H9 (cell line): ENCODE results near the gene RUNX2. TPM values are rescaled to one million over a fixed set of nuclear protein-coding genes. Genes with fewer than 3 reads are reported as not detected.
A peak's percentile ranks its signal among the peaks of the same experiment; 100 is the strongest.

Experiments
- DNase-seq: peaks from one replicate; pipeline ENCODE4 v3.0.0-alpha.2; 2017
- H2AFZ ChIP-seq: one replicate; pipeline ENCODE4 v1.6.1; 2013; ENCODE audit warnings: mild to moderate bottlenecking, low read length, control low read depth, moderate library complexity
- H2AK5ac ChIP-seq: 2 replicates; pipeline ENCODE4 v1.6.1; 2013; ENCODE audit warnings: low read length, control low read depth, mixed read lengths; ENCODE audit not compliant: insufficient read length
- H2BK120ac ChIP-seq: one replicate; pipeline ENCODE4 v1.6.1; 2013; ENCODE audit warnings: low read depth, mild to moderate bottlenecking, low read length, control low read depth, inconsistent platforms; ENCODE audit not compliant: poor library complexity, severe bottlenecking
- H2BK12ac ChIP-seq: 2 replicates; pipeline ENCODE4 v1.6.1; 2013; ENCODE audit warnings: low read length, control low read depth, mixed read lengths, low read depth; ENCODE audit not compliant: insufficient read length
- H2BK15ac ChIP-seq: 2 replicates; pipeline ENCODE4 v1.6.1; 2013; ENCODE audit warnings: low read depth, low read length, control low read depth
- H2BK20ac ChIP-seq: one replicate; pipeline ENCODE4 v1.6.1; 2013; ENCODE audit warnings: low read depth, mild to moderate bottlenecking, low read length, control low read depth, inconsistent platforms; ENCODE audit not compliant: poor library complexity, severe bottlenecking
- H2BK5ac ChIP-seq: 2 replicates; pipeline ENCODE4 v1.6.1; 2013; ENCODE audit warnings: low read length, control low read depth, mixed read lengths; ENCODE audit not compliant: insufficient read length
- H3K14ac ChIP-seq: 2 replicates; pipeline ENCODE4 v1.6.1; 2013; ENCODE audit warnings: low read length, control low read depth; ENCODE audit not compliant: insufficient read depth
- H3K18ac ChIP-seq: 2 replicates; pipeline ENCODE4 v1.6.1; 2013; ENCODE audit warnings: low read depth, mild to moderate bottlenecking, mixed read lengths, low read length, control low read depth; ENCODE audit not compliant: insufficient read length
- H3K23ac ChIP-seq: 2 replicates; pipeline ENCODE4 v1.6.1; 2013; ENCODE audit warnings: low read length, control low read depth, mixed read lengths, low read depth; ENCODE audit not compliant: insufficient read length
- H3K23me2 ChIP-seq: 2 replicates; pipeline ENCODE4 v1.6.1; 2013; ENCODE audit warnings: low read depth, mild to moderate bottlenecking, mixed read lengths, low read length, control low read depth; ENCODE audit not compliant: insufficient read length, poor library complexity, severe bottlenecking
- H3K27ac ChIP-seq: 2 replicates; pipeline ENCODE4 v1.5.1; 2013; ENCODE audit warnings: low read length, control low read depth, mixed read lengths, low read depth; ENCODE audit not compliant: insufficient read length
- H3K27me3 ChIP-seq: 2 replicates; pipeline ENCODE4 v1.6.1; 2013; ENCODE audit warnings: low read length, control low read depth, inconsistent platforms; ENCODE audit not compliant: insufficient read depth
- H3K4ac ChIP-seq: 2 replicates; pipeline ENCODE4 v1.6.1; 2013; ENCODE audit warnings: low read depth, mild to moderate bottlenecking, control low read depth, inconsistent platforms, low read length, moderate library complexity
- H3K4me1 ChIP-seq: 2 replicates; pipeline ENCODE4 v1.6.1; 2013; ENCODE audit warnings: low read length, control low read depth, inconsistent platforms; ENCODE audit not compliant: insufficient read depth
- H3K4me2 ChIP-seq: 2 replicates; pipeline ENCODE4 v1.6.1; 2013; ENCODE audit warnings: low read length, control low read depth, mixed read lengths; ENCODE audit not compliant: insufficient read length, insufficient read depth
- H3K56ac ChIP-seq: 2 replicates; pipeline ENCODE4 v1.6.1; 2013; ENCODE audit warnings: low read depth, mild to moderate bottlenecking, mixed read lengths, low read length, control low read depth; ENCODE audit not compliant: insufficient read length
- H3K79me1 ChIP-seq: 2 replicates; pipeline ENCODE4 v1.6.1; 2013; ENCODE audit warnings: low read depth, mild to moderate bottlenecking, moderate library complexity, low read length, control low read depth, inconsistent platforms; ENCODE audit not compliant: insufficient read depth, poor library complexity, severe bottlenecking
- H3K79me2 ChIP-seq: 2 replicates; pipeline ENCODE4 v1.6.1; 2013; ENCODE audit warnings: low read length, control low read depth, inconsistent platforms; ENCODE audit not compliant: insufficient read depth
- H3K9ac ChIP-seq: 2 replicates; pipeline ENCODE4 v1.6.1; 2013; ENCODE audit warnings: low read length, control low read depth, mixed read lengths; ENCODE audit not compliant: insufficient read length; ENCODE audit errors: extremely low read depth
- H3K9me3 ChIP-seq: one replicate; pipeline ENCODE4 v1.6.1; 2013; ENCODE audit warnings: low read depth, low read length, inconsistent platforms; ENCODE audit not compliant: control insufficient read depth
- H3T11ph ChIP-seq: one replicate; pipeline ENCODE4 v1.6.1; 2013; ENCODE audit warnings: mild to moderate bottlenecking, low read length, control low read depth, inconsistent platforms
- H4K20me1 ChIP-seq: one replicate; pipeline ENCODE4 v1.6.1; 2013; ENCODE audit not compliant: control insufficient read depth, insufficient read length, insufficient read depth
- H4K5ac ChIP-seq: 2 replicates; pipeline ENCODE4 v1.6.1; 2013; ENCODE audit warnings: low read depth, mild to moderate bottlenecking, mixed read lengths, low read length, control low read depth; ENCODE audit not compliant: insufficient read length
- H4K8ac ChIP-seq: replicated peaks from 2 replicates; pipeline ENCODE4 v1.6.1; 2013; ENCODE audit warnings: low read length, control low read depth, mixed read lengths, low read depth; ENCODE audit not compliant: insufficient read length
- H4K91ac ChIP-seq: 2 replicates; pipeline ENCODE4 v1.6.1; 2013; ENCODE audit warnings: low read depth, mild to moderate bottlenecking, moderate library complexity, mixed read lengths, low read length, control low read depth; ENCODE audit not compliant: insufficient read length
- H3K27ac Mint-ChIP-seq, 3 experiments: 2 replicates in 2 of 3; 3 replicates in 1 of 3; pipeline ENCODE4 v1.8.0; 2020 to 2021; ENCODE audit warnings: mixed read lengths in 3 of 3, mild to moderate bottlenecking in 1 of 3, moderate library complexity in 1 of 3
- H3K27me3 Mint-ChIP-seq: 2 replicates; pipeline ENCODE4 v1.8.0; 2021; ENCODE audit warnings: low read depth, mild to moderate bottlenecking, moderate library complexity, mixed read lengths
- H3K36me3 Mint-ChIP-seq, 3 experiments: 2 replicates in 2 of 3; 3 replicates in 1 of 3; pipeline ENCODE4 v1.8.0; 2020 to 2021; ENCODE audit warnings: low read depth in 3 of 3, mixed read lengths in 3 of 3; ENCODE audit not compliant: insufficient read depth in 1 of 3
- H3K4me1 Mint-ChIP-seq, 2 experiments: 2 replicates each; pipeline ENCODE4 v1.8.0; 2020; ENCODE audit warnings: mixed read lengths in 2 of 2
- H3K4me3 Mint-ChIP-seq, 2 experiments: 2 replicates in 1 of 2; 3 replicates in 1 of 2; pipeline ENCODE4 v1.8.0; 2020 to 2021; ENCODE audit warnings: mild to moderate bottlenecking in 2 of 2, mixed read lengths in 2 of 2, moderate library complexity in 1 of 2
- H3K9me3 Mint-ChIP-seq, 2 experiments: 2 replicates in 1 of 2; 3 replicates in 1 of 2; pipeline ENCODE4 v1.8.0; 2020; ENCODE audit warnings: mild to moderate bottlenecking in 2 of 2, mixed read lengths in 2 of 2, moderate library complexity in 1 of 2
- CTCF ChIP-seq: fragments of 200-600 bp; sonication (generic); conservative IDR thresholded peaks from 3 replicates; pipeline ENCODE4 v1.8.0; 2021; ENCODE audit warnings: antibody characterized with exemption, mild to moderate bottlenecking
- WGBS: extraction: QIAGEN DNeasy Blood & Tissue Kit; methylation state at CpG from one replicate; pipeline ENCODE4 v1.1.7; 2013; ENCODE audit warnings: missing lambda C conversion rate, low lambda C conversion rate, mixed read lengths; ENCODE audit not compliant: insufficient read length; ENCODE audit errors: extremely low coverage; 5-methylcytosine and 5-hydroxymethylcytosine counted together
- total RNA-seq: library from RNA; stranded (reverse); gene quantifications from 2 replicates; pipeline ENCODE4 v1.2.1, GENCODE V29; 2021

Gene RUNX2
- total RNA-seq, 1 experiment from 2014 or later, result 0.15 TPM

- no peak for TF ChIP-seq CTCF
- Mint-ChIP-seq H3K27ac (peak overlapping the region in 1 of 3 experiments; percentile 1; a peak in 1 of 7 replicates), H3K36me3 (no peaks in the 10 kb centered on the region; a peak in 1 of 7 replicates)
Measured at GRCh38 chr6:45591890-45592289, 263.8 kb downstream of the RUNX2 start.

More at GRCh38 chr6:45591890-45592289, 263.8 kb downstream of the RUNX2 start:
- no peak overlapping the region for H4K5ac ChIP-seq
- H3K27ac ChIP-seq, result no peak overlapping the region
- H3K23me2 ChIP-seq, result no peaks in the 10 kb centered on the region
- no peak overlapping the region for H2BK20ac ChIP-seq
- no peak overlapping the region for H2BK120ac ChIP-seq
- Mint-ChIP-seq H3K9me3 (no peaks in the 10 kb centered on the region), H3K4me1 (peaks cover 12% of the 10 kb centered on the region in 2 experiments), H3K27me3 (no peaks in the 10 kb centered on the region; the same call in 1 of the 2 replicates), H3K4me3 (no peak overlapping the region)
- no peak overlapping the region for H3K14ac ChIP-seq
- no peak overlapping the region for H3K56ac ChIP-seq
- no peak overlapping the region for H2AK5ac ChIP-seq
- no peak overlapping the region for H2BK12ac ChIP-seq
- DNase-seq, result no peak
- H3T11ph ChIP-seq, result no peak overlapping the region
- no peaks in the 10 kb centered on the region for H3K79me2 ChIP-seq
- no peaks in the 10 kb centered on the region for H3K79me1 ChIP-seq
- H4K8ac ChIP-seq, result no peak overlapping the region
- H3K23ac ChIP-seq, result no peak overlapping the region
- H2BK5ac ChIP-seq, result no peak overlapping the region
- no peaks in the 10 kb centered on the region for H4K20me1 ChIP-seq
- no peaks in the 10 kb centered on the region; the same call in 1 of the 2 replicates for H3K4me1 ChIP-seq
- H3K9me3 ChIP-seq, result no peaks in the 10 kb centered on the region
- H3K4ac ChIP-seq, result no peak overlapping the region
- H3K9ac ChIP-seq, result no peak overlapping the region
- H3K27me3 ChIP-seq, result no peaks in the 10 kb centered on the region
- H3K18ac ChIP-seq, result no peak overlapping the region
- no peak overlapping the region for H2AFZ ChIP-seq
- 100% methylated on average over 2 of the region's 5 CpGs for WGBS
- H3K4me2 ChIP-seq, result no peak overlapping the region
- no peak overlapping the region for H2BK15ac ChIP-seq
- H4K91ac ChIP-seq, result no peak overlapping the region
